ENCODE measurements around the gene IER3IP1. TPM values are rescaled to one million over a fixed set of nuclear protein-coding genes. Genes with fewer than 3 reads are reported as not detected.

Gene IER3IP1
- total and polyA plus RNA-seq, 2 donors (not counting 1 experiment from before 2014, with no cell fraction given): 2.4 to 8.7 TPM

DNA sequence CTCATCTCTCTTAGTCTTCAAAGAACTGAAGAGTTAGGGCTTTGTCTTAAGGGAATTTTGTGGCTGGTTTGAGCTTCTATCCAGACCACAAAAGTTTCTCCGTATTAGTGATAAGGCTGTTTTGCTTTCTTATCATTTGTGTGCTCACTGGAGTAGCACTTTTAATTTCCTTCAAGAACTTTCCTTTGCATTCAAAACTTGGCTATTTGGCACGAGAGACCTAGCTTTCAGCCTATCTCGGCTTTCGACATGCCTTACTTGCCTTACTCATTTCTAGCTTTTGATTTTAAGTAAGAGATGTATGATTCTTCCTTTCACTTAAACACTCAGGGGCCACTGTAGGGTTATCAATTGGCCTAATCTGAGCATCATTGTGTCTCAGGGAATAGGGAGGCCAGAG lies 55.7 kb downstream of the IER3IP1 start:
- H3K27me3 Mint-ChIP-seq: no peaks in the 10 kb centered on the region
- ATAC-seq (ENCODE audit: low read depth): no peak
- Histone ChIP-seq H3K9me3 (ENCODE audit: control extremely low read depth in 1 of 3, control insufficient read depth in 2 of 3, insufficient read depth in 1 of 3, low read length in 2 of 3) (no peaks in the 10 kb centered on the region), H3K4me2 (replicated peaks; ENCODE audit: low read depth, low read length, poor library complexity, severe bottlenecking) (no peak overlapping the region), H2AFZ (ENCODE audit: insufficient read depth, low read depth, low read length, poor library complexity, severe bottlenecking) (no peak overlapping the region), H3K27me3 (replicated peaks in 1 of 4; ENCODE audit: control extremely low read depth in 1 of 4, control insufficient read depth in 3 of 4, insufficient read depth in 4 of 4, low read length in 3 of 4) (no peaks in the 10 kb centered on the region), H3K36me3 (replicated peaks in 1 of 2; ENCODE audit: control extremely low read depth in 1 of 2, control insufficient read depth in 1 of 2, extremely low read depth in 1 of 2, insufficient read depth in 2 of 2, low read length in 1 of 2) (peaks cover 4 to 8% of the 10 kb centered on the region in 2 experiments), H4K20me1 (ENCODE audit: control insufficient read depth, insufficient read depth, low read length, poor library complexity, severe bottlenecking) (no peaks in the 10 kb centered on the region), H3K9ac (ENCODE audit: low read length) (no peak overlapping the region), H3K79me2 (ENCODE audit: control insufficient read depth, insufficient read depth, low read length) (no peaks in the 10 kb centered on the region), H3K4me3 (ENCODE audit: control extremely low read depth in 1 of 5, extremely low read depth in 1 of 5, insufficient read depth in 1 of 5, low read depth in 2 of 5, low read length in 4 of 5) (no peak overlapping the region), H3K4me1 (ENCODE audit: control insufficient read depth in 2 of 2, insufficient read depth in 2 of 2, low read length in 2 of 2) (no peaks in the 10 kb centered on the region), H3K27ac (ENCODE audit: low read length in 2 of 2) (no peak overlapping the region)
- CTCF ChIA-PET: no interaction called here
- no peak overlapping the region for H3K4me3 Mint-ChIP-seq
- intact Hi-C loops (cut with micrococcal nuclease): no loop called here
- H3K4me1 Mint-ChIP-seq: no peaks in the 10 kb centered on the region
- no peak for DNase-seq
- TF ChIP-seq, protein P1, sequence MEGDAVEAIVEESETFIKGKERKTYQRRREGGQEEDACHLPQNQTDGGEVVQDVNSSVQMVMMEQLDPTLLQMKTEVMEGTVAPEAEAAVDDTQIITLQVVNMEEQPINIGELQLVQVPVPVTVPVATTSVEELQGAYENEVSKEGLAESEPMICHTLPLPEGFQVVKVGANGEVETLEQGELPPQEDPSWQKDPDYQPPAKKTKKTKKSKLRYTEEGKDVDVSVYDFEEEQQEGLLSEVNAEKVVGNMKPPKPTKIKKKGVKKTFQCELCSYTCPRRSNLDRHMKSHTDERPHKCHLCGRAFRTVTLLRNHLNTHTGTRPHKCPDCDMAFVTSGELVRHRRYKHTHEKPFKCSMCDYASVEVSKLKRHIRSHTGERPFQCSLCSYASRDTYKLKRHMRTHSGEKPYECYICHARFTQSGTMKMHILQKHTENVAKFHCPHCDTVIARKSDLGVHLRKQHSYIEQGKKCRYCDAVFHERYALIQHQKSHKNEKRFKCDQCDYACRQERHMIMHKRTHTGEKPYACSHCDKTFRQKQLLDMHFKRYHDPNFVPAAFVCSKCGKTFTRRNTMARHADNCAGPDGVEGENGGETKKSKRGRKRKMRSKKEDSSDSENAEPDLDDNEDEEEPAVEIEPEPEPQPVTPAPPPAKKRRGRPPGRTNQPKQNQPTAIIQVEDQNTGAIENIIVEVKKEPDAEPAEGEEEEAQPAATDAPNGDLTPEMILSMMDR (IDR thresholded peaks at IDR 0.05): no peak
- no peak for TF ChIP-seq EZH2 (IDR thresholded peaks at IDR 0.05; ENCODE audit: borderline replicate concordance, insufficient read depth, low read depth, low read length, poor library complexity, severe bottlenecking)
- H3K9me3 Mint-ChIP-seq (ENCODE audit: insufficient read depth): no peaks in the 10 kb centered on the region
- POLR2A ChIA-PET: no interaction called here
- H3K27ac Mint-ChIP-seq: no peak overlapping the region
- no CpG with 5 or more reads among the region's 4 CpGs for whole genome bisulfite sequencing (ENCODE audit: insufficient coverage)

DNA sequence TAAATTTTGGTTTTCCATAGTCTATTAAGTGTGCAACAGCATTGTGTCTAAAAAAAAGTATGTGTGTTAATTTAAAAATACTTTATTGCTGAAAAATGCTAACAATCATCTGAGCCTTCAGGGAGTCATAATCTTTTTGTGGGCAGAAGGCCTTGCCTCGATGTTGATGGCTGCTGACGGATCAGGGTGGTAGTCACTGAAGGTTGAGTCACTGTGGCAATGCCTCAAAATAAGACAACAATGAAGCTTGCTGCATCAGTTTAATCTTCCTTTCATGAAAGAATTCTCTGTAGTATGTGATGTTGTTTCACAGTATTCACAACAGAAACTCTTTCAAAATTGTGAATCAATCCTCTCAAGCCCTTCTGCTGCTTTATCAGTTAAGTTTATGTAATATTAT lies 57.2 kb downstream of the IER3IP1 start:
- H3K4me2 ChIP-seq (replicated peaks; ENCODE audit: low read depth, low read length, poor library complexity, severe bottlenecking): no peak overlapping the region
- Mint-ChIP-seq H3K9me3 (ENCODE audit: insufficient read depth) (no peaks in the 10 kb centered on the region), H3K4me1 (no peaks in the 10 kb centered on the region), H3K27ac (no peak overlapping the region), H3K27me3 (no peaks in the 10 kb centered on the region), H3K4me3 (no peak overlapping the region)
- ChIA-PET POLR2A (no interaction called here), CTCF (no interaction called here)
- no peaks in the 10 kb centered on the region for H4K20me1 ChIP-seq (ENCODE audit: control insufficient read depth, insufficient read depth, low read length, poor library complexity, severe bottlenecking)
- TF ChIP-seq EZH2 (IDR thresholded peaks at IDR 0.05; ENCODE audit: borderline replicate concordance, insufficient read depth, low read depth, low read length, poor library complexity, severe bottlenecking): no peak
- TF ChIP-seq, protein P1 (IDR thresholded peaks at IDR 0.05): no peak
- ATAC-seq (ENCODE audit: low read depth) (no peak), DNase-seq (no peak)
- intact Hi-C loops (cut with micrococcal nuclease): no loop called here
- H3K9ac ChIP-seq (ENCODE audit: low read length): no peak overlapping the region
- peaks cover 7 to 19% of the 10 kb centered on the region in 2 experiments for H3K36me3 ChIP-seq (replicated peaks in 1 of 2; ENCODE audit: control extremely low read depth in 1 of 2, control insufficient read depth in 1 of 2, extremely low read depth in 1 of 2, insufficient read depth in 2 of 2, low read length in 1 of 2)
- WGBS (ENCODE audit: insufficient coverage): 100% methylated on average over 1 of the region's 2 CpGs
- no peak overlapping the region for H2AFZ ChIP-seq (ENCODE audit: insufficient read depth, low read depth, low read length, poor library complexity, severe bottlenecking)
- no peak overlapping the region for H3K4me3 ChIP-seq (ENCODE audit: control extremely low read depth in 1 of 5, extremely low read depth in 1 of 5, insufficient read depth in 1 of 5, low read depth in 2 of 5, low read length in 4 of 5)
- no peaks in the 10 kb centered on the region for H3K4me1 ChIP-seq (ENCODE audit: control insufficient read depth in 2 of 2, insufficient read depth in 2 of 2, low read length in 2 of 2)
- no peaks in the 10 kb centered on the region for H3K27me3 ChIP-seq (replicated peaks in 1 of 4; ENCODE audit: control extremely low read depth in 1 of 4, control insufficient read depth in 3 of 4, insufficient read depth in 4 of 4, low read length in 3 of 4)
- H3K9me3 ChIP-seq (ENCODE audit: control extremely low read depth in 1 of 3, control insufficient read depth in 2 of 3, insufficient read depth in 1 of 3, low read length in 2 of 3): no peaks in the 10 kb centered on the region
- no peak overlapping the region for H3K27ac ChIP-seq (ENCODE audit: low read length in 2 of 2)
- no peaks in the 10 kb centered on the region for H3K79me2 ChIP-seq (ENCODE audit: control insufficient read depth, insufficient read depth, low read length)
